Fibroblast of skin of abdomen (primary cell): ENCODE data around the gene C20orf141. TPM values are rescaled to one million over a fixed set of nuclear protein-coding genes. Genes with fewer than 3 reads are reported as not detected.
"Not testable (repeated sequence)": the region's sequence is repeated elsewhere in the genome, so short reads cannot be mapped to it uniquely, and the experiment has no call there.

ENCODE experiments used
- DNase-seq: peaks from one replicate; pipeline ENCODE4 v3.0.0-alpha.2; 2013
- polyA plus RNA-seq, 2 experiments: library from polyadenylated mRNA; unstranded; fragments of 120-200 nt; gene quantifications; one replicate each; pipeline ENCODE4 v1.2.1, GENCODE V29; 2013; ENCODE audit not compliant: insufficient read length in 2 of 2

C20orf141 gene, protein sequence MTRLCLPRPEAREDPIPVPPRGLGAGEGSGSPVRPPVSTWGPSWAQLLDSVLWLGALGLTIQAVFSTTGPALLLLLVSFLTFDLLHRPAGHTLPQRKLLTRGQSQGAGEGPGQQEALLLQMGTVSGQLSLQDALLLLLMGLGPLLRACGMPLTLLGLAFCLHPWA
- not detected for polyA plus RNA-seq (2013, experiment 1 of 2; ENCODE audit: insufficient read length)
- not detected for polyA plus RNA-seq (2013, experiment 2 of 2; ENCODE audit: insufficient read length)

GRCh38 chr20:2814587-2815051 lies at the start of gene C20orf141:
Gene C20orf141 (plus strand): TSS chr20:2814987. CDS start chr20:2815185, 198 bp downstream.
- DNase-seq = peak; percentile 99

GRCh38 chr20:2767768-2768631 lies 46.8 kb upstream of the C20orf141 start:
- no peak for DNase-seq

DNA sequence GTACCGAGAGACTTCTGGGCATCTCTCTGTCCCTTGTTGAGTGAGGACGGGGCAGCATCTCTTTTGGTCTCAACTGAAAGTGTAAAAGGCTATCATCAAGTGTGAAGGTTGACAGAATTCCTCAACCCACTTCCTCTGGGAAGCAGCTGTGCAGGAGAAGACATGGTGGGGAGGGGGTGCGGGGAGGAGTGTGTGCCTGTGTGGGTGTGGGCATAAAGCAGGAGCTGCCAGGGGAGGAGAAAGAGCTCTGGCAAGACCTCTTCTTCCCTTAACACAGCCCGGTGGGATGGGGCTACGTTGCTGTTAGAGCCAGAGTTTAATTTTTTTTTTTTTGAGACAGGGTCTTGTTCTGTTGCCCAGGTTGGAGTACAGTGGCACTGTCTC lies 46.2 kb upstream of the C20orf141 start:
- DNase-seq = no peak

DNA sequence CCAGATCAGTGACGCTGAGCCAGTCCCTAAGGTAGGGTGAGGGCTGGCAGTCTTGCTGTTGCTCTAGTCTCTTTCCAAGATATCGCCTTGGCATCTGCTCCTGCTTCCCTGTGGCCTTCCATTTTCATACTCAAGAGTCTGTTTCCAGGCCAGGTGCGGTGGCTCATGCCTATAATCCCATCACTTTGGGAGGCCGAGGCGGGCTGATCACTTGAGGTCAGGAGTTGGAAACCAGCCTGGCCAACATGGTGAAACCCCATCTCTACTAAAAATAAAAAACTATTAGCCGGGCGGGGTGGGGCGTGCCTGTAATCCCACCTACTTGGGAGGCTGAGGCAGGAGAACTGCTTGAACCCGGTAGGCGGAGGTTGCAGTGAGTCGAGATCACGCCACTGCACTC lies 44.7 kb upstream of the C20orf141 start:
- not testable (repeated sequence) for DNase-seq

GRCh38 chr20:2771631-2772080 lies 43.1 kb upstream of the C20orf141 start:
- no peak for DNase-seq

DNA sequence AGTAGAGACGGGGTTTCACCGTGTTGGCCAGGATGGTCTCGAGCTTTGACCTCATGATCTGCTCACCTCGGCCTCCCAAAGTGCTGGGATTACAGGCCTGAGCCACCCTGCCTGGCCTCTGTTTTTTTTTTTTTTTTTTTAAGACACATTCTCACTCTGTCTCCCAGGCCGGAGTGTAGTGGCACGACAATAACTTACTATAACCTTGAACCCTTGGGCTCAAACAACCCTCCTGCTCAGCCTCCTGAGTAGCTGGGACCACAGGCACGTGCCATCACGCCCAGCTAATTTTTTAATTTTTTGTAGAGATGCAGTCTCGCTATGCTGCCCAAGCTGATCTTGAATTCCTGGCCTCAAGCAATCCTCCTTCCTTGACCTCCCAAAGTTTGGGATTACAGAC lies 41.0 kb upstream of the C20orf141 start:
- no peak for DNase-seq

DNA sequence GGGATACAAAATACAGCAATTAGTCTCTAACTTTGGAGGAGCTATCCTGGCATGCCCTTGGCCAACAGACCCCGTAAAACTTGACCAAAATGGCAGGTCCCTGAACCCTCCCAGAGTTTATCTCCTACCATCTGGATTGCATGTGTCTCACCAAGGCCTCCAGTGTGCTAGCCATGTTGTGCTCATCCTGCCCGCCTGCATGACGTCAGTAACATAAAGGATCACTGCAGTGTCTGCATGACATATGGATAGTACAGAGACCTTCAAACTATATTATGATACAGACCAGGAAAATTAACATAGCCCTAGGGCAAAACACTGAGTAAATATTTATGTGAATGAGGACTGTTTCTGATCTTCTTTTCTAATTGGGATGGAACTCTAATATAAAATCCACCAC lies 39.6 kb upstream of the C20orf141 start:
- DNase-seq = peak; percentile 53

DNA sequence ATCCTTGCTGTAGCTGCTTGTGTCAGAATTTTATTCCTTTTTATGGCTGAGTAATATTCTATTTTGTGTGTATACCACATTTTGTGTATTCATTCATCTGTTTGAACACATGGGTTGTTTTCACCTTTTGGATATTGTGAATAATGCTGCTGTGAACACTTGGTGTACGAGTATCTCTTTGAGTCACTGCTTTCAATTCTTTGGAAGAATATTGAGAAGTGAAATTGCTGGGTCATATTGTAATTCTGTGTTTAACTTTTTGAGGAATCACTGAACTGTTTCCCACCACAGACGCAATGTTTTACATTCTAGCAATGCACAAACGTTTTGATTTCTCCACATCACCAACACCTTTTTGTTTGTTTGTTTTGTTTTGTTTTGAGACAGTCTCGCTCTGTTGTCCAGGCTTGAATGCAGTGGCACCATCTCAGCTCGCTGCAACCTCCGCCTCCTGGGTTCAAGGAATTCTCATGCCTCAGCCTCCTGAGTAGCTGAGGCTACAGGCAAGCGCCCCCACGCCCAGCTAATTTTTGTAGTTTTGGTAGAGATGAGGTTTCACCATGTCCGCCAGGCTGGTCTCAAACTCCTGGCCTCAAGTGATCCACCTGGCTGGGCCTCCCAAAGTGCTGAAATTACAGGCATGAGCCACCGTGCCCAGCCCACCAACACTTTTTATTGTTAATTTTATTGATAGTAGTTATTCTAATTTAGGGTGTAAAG lies 36.0 kb upstream of the C20orf141 start:
- no peak for DNase-seq

DNA sequence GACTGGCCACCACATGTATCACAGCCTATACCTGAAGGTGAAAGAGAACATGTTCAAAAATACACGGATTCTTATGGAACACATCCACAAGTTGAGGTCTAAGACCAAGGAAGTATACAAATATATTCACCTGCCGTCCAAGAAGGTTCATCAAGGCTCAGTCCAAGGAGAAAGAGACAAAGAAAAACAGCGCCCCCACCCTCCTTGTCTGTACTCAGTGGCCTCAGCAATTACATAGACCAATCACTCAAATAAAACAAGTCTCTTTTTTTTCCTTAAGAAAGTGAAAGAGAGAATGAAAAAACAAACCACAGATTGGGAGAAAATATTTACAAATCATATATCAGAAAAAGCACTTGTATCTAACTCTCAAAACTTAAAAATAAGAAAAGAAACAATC lies 33.8 kb upstream of the C20orf141 start:
- no peak for DNase-seq

GRCh38 chr20:2783908-2784566 lies 30.8 kb upstream of the C20orf141 start:
- DNase-seq = no peak

GRCh38 chr20:2793471-2793870 lies 21.3 kb upstream of the C20orf141 start:
- DNase-seq = no peak

DNA sequence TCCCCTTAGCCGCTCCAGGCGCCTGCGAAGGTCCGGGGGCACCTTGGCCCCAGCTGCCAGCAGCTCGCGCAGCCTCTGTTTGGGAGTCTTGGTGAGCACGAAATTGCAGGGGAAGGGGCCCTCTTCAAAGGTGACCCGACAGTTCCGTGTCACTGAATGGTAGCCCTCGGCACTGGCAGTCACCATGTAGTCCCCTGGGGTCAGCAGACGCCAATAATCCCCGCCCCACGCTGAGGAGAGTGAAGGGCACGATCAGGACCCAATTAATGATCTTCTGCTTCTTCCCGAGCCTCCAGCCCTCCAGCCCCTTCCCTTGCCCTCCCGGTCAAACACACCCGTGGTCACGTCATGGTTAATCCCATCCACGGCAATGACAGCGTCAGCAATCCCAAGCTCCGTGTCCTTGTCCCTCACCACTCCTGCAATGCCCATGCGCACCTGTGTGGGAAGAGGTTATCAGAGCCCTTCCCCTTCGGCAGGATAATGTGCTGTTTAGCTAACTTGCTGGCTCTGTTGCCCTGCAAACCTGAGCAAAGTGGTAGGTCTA lies 20.5 kb upstream of the C20orf141 start:
- DNase-seq = no peak

DNA sequence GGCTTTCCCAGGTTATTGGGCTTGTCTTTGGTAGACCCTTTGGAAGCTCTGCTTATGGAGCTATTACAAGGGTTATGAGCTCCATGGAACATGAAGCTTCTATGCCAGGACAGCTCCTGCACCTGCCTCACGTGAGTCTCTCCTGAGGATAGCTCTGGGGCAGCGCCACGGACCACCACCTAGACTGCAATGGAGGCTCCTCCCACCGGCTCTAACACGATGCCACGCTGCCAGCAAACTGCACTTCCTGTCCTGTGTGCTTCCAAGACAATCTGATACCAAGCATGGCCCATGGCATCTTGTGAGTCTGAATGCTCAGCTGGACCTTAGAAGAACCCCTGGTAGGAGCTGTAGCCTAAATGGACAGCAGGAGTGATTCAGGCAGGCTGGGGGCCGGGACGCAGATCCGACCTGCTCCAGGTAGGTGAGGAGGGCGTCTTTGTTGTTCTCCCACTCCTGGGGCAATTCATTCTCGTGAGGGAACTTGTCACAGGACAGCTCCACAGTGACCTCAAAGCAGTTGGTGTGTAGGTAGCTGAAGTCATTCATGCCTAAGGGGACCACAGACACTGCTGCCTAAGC lies 19.8 kb upstream of the C20orf141 start:
- no peak for DNase-seq

- DNase-seq = no peak
Observed at GRCh38 chr20:2795451-2795850, 19.3 kb upstream of the C20orf141 start.

- no peak for DNase-seq
Observed at GRCh38 chr20:2796011-2796660, 18.7 kb upstream of the C20orf141 start.

DNA sequence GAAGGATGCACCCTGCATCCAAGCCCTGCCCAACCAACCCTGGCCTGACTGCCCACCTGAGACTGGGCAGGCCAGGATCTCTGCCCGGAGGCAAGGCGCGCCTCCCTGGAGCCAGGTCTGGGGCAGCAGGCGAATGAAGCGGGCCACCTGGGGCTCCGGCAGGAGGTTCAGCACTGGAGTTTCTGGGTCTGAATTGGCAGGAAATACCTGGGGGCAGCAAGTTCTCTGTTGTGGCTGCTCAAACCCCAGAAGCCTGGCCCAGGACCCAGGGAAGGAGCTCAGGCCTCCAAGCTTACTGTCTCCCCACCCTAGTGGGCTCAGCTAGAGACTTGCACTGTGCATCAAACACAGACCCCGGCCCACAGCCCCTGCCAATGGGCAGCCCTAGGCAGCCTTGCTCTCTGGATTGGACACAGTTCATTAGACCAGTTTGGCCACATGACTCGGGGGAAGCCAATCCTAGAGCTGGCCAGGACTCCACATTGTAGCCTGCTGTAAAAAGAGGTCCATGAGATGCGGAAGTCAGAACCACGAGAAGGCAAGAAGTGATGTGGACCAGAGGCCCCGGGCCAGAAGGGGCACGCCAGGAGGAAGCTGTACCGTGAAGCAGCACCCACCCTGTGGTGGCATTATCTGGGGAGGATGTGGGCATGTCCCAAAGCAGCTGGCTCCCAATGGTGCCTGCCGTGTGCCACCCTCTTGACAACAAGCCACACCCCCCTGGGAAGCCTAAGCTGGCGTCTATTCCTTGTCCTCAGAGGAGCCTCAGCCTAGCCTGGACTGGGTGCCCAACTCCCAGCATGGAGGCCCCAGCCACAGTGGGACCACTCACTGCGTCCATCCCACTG lies 17.4 kb upstream of the C20orf141 start:
- no peak for DNase-seq

DNA sequence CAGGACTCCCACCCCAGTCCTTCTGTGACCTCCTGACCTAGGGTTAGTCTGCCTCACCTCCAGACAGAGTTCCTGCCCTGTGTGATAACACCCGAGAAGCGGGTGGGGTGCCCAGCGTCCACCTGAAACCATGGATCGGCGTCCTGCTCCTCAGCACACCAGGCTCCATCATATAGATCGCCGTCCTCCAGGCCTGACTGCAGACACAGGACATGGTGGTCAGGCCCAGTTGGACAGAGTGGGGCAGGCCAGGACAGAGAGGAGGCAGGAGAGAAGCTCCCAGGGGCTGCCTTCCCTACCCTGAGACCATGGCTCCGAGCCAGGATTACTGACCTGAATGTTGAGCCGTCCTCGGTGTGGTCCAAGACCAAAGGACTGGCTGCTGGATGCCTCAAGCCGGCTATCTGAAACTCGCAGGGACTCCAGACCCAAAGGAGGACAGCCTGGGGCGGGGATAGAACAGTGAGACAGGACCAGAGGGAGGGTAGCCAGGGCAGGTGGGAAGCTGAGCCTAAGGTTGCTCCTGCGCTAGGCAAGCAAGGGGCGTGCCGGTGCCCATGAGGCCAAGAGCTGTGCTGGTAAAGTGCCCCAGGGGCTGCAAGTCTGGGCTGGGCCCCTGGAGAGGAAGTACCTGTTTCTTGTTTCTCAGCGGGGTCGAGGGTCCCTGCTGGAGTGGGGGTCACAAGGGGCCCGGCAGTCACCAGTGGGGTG lies 16.5 kb upstream of the C20orf141 start:
- no peak for DNase-seq

DNA sequence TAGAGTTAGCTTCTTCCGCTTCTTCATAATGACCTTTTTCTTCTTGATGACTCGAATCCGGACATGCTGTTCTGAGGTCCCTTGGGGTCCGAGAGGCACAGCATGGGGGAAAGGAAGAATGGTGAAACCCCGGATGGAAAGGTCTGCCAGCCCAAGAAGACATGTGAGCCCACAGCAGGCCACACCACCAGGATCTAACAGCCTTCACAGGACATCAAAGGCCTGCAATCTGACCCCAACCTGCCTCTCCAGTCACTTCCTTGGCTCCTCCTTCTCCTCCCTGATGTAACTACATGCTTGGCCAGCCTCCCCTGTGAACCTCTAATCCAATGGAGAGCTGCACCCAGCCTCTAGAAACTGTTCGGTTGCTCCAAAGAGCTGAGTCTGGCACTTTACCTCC lies 16.0 kb upstream of the C20orf141 start:
- no peak for DNase-seq

- DNase-seq = no peak
Observed at GRCh38 chr20:2799271-2799670, 15.5 kb upstream of the C20orf141 start.
